ENCODE results near the gene POLD4.

GRCh38 chr11:67321313-67321871 lies 32.0 kb downstream of the POLD4 start:
- TF ChIP-seq CTCF (IDR thresholded peaks at IDR 0.05) = no peak
- TF ChIP-seq POLR2AphosphoS5 (IDR thresholded peaks at IDR 0.05) = no peak
- no peak for TF ChIP-seq POLR2A (IDR thresholded peaks at IDR 0.05)
- TF ChIP-seq EP300 (IDR thresholded peaks at IDR 0.05) = no peak
